ENCODE results near the gene ZNF536. TPM values are rescaled to one million over a fixed set of nuclear protein-coding genes. Genes with fewer than 3 reads are reported as not detected.
"Not testable (repeated sequence)": the region's sequence is repeated elsewhere in the genome, so short reads cannot be mapped to it uniquely, and the experiment has no call there.

The ZNF536 gene
- total RNA-seq, 1 donor from 2014 or later, result not detected

- H3K27me3 ChIP-seq (ENCODE audit: control insufficient read depth, insufficient read depth, low read length), result no peaks in the 10 kb centered on the region
- DNase-seq (ENCODE audit: low read depth), result no peak
- TF ChIP-seq CTCF (IDR thresholded peaks at IDR 0.05; ENCODE audit: insufficient read depth, low read length, severe bottlenecking), result no peak
- no peak for FAIRE-seq
- H3K36me3 ChIP-seq (ENCODE audit: control insufficient read depth, insufficient read depth, low read length), result no peaks in the 10 kb centered on the region
- no peak overlapping the region for H3K4me3 ChIP-seq (ENCODE audit: low read depth, low read length)
Observed at GRCh38 chr19:30455881-30456280, 83.7 kb downstream of the ZNF536 start.

GRCh38 chr19:30457484-30457883 lies 85.3 kb downstream of the ZNF536 start:
- FAIRE-seq (no peak), DNase-seq (ENCODE audit: low read depth) (no peak)
- Histone ChIP-seq H3K36me3 (ENCODE audit: control insufficient read depth, insufficient read depth, low read length) (no peaks in the 10 kb centered on the region), H3K4me3 (ENCODE audit: low read depth, low read length) (no peak overlapping the region), H3K27me3 (ENCODE audit: control insufficient read depth, insufficient read depth, low read length) (no peaks in the 10 kb centered on the region)
- no peak for TF ChIP-seq CTCF (IDR thresholded peaks at IDR 0.05; ENCODE audit: insufficient read depth, low read length, severe bottlenecking)

- no peak overlapping the region for H3K4me3 ChIP-seq (ENCODE audit: low read depth, low read length)
- H3K36me3 ChIP-seq (ENCODE audit: control insufficient read depth, insufficient read depth, low read length), result no peaks in the 10 kb centered on the region
- no peak for DNase-seq (ENCODE audit: low read depth)
- no peak for FAIRE-seq
- H3K27me3 ChIP-seq (ENCODE audit: control insufficient read depth, insufficient read depth, low read length), result no peaks in the 10 kb centered on the region
- TF ChIP-seq CTCF (IDR thresholded peaks at IDR 0.05; ENCODE audit: insufficient read depth, low read length, severe bottlenecking), result no peak
Observed at GRCh38 chr19:30459859-30460258, 87.7 kb downstream of the ZNF536 start.

- Histone ChIP-seq H3K27me3 (ENCODE audit: control insufficient read depth, insufficient read depth, low read length) (no peaks in the 10 kb centered on the region), H3K4me3 (ENCODE audit: low read depth, low read length) (no peak overlapping the region), H3K36me3 (ENCODE audit: control insufficient read depth, insufficient read depth, low read length) (no peaks in the 10 kb centered on the region)
- no peak for FAIRE-seq
- no peak for TF ChIP-seq CTCF (IDR thresholded peaks at IDR 0.05; ENCODE audit: insufficient read depth, low read length, severe bottlenecking)
- DNase-seq (ENCODE audit: low read depth), result no peak
Observed at GRCh38 chr19:30464162-30464561, 92.0 kb downstream of the ZNF536 start.

- FAIRE-seq; H3K27me3 ChIP-seq (ENCODE audit: control insufficient read depth, insufficient read depth, low read length); H3K4me3 ChIP-seq (ENCODE audit: low read depth, low read length); H3K36me3 ChIP-seq (ENCODE audit: control insufficient read depth, insufficient read depth, low read length); DNase-seq (ENCODE audit: low read depth): not testable (repeated sequence)
Observed at GRCh38 chr19:30466598-30466997, 94.4 kb downstream of the ZNF536 start.

GRCh38 chr19:30467239-30467638 lies 95.1 kb downstream of the ZNF536 start:
- FAIRE-seq (no peak), DNase-seq (ENCODE audit: low read depth) (no peak)
- no peak for TF ChIP-seq CTCF (IDR thresholded peaks at IDR 0.05; ENCODE audit: insufficient read depth, low read length, severe bottlenecking)
- Histone ChIP-seq H3K36me3 (ENCODE audit: control insufficient read depth, insufficient read depth, low read length) (no peaks in the 10 kb centered on the region), H3K4me3 (ENCODE audit: low read depth, low read length) (no peak overlapping the region), H3K27me3 (ENCODE audit: control insufficient read depth, insufficient read depth, low read length) (no peaks in the 10 kb centered on the region)

Data from bronchial epithelial cell (primary cell).